GM21515 (cell line): Measurements from ENCODE around the gene DYNC2I2.
A peak's percentile ranks its signal among the peaks of the same experiment; 100 is the strongest.
"Not testable (repeated sequence)": the region's sequence is repeated elsewhere in the genome, so short reads cannot be mapped to it uniquely, and the experiment has no call there.

Experiments used
- ATAC-seq: cut with Tn5 transposase; IDR thresholded peaks from one replicate; pipeline ENCODE4 v1.9.1; 2021; ENCODE audit not compliant: unreplicated experiment

DYNC2I2 gene

DNA sequence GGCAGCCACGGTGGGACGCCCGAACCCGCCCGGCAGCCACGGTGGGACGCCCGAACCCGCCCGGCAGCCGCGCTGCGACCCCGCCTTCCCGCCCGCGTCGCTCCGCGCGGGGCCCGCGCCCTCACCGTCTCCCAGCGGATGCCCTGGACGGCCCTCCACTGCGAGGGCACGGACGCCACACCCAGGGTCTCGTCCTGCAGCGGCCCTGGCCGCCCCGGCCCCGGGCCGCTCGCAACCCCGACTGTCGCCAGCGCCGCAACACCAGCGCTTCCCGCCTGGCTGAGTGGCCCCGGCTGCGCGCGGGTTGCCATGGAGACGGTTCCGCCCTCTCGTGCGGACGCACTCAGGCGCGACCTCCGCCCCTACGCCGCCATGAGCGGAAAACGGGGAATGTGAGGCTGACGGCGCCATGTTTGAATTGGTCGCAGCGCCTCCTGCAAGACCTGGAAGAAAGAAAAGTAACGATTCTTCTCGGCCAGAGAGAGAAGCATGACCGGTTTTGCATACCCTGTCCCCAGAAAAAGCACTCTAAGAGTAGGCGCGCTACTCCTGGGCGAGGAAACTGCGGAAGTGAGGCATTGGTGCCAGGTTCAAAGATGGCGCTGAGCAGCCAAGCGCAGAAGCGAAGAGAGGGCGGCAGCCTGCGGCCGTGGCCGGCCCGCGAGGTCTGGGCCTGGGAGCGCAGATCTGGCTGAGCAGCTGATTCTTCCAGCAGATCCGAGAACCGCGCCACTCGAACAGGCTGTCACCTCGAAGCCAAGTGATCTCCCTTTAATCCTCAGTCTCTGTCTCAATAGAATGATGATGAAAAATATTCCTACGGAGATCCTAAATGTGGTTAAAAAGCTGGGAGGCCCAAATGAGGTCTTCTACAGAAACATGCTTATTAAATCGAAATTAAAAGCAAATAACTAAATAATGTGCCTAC is at the start of gene DYNC2I2:
Gene DYNC2I2 (minus strand): TSS at position 432 of the 928 bp plus-strand sequence. CDS start 121 bp downstream, at position 311.
- ATAC-seq, result peak; percentile 67

DNA sequence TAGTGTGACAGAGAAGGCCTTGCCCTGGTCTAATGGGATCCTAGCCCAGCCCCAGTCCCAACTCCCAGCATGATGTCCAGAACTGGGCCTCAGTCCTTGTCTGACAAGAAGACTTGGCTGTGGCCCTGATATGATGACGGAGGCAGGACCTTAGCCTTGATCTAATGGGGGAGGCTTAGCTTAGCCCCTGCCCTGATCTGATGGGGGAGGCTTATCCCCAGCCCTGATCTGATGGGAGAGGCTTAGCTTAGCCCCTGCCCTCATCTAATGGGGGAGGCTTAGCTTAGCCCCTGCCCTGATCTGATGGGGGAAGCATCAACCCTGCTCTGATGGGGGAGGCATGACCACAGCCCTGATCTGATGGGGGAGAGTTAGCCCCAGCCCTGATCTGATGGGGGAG is 49.4 kb upstream of the DYNC2I2 start:
- ATAC-seq, result no peak

DNA sequence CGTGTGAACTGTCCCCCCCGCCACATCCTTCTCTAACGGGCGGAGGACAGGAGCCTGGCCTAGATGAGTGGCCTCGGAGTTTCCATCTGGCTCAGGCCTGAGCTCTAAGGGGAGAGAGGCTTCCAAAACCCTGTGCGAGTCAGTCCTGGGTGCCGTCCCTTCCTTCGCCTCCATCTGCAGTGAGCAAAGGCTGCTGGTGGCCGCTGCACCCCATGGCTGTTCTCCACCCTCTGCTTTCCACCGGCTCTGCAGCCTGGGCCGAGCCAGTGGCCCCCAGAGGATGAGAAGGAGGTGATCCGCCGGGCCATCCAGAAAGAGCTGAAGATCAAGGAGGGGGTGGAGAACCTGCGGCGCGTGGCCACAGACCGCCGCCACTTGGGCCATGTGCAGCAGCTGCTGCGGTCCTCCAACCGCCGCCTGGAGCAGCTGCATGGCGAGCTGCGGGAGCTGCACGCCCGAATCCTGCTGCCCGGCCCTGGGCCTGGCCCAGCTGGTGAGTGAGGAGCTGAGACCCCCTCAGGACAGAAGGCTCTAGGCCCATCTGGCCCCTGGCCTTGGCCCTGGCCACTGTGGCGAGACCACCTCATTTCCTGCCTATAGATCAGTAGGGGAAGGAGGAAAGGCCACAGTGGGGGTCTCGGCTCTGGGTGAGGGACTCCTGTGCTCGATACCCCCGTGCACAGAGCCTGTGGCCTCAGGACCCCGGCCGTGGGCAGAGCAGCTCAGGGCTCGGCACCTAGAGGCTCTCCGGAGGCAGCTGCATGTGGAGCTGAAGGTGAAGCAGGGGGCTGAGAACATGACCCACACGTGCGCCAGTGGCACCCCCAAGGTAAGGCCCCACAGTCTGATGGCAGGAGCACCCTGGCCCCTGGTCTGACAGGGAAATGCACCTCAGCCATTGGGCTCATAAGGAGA is 48.7 kb upstream of the DYNC2I2 start:
- no peak for ATAC-seq

DNA sequence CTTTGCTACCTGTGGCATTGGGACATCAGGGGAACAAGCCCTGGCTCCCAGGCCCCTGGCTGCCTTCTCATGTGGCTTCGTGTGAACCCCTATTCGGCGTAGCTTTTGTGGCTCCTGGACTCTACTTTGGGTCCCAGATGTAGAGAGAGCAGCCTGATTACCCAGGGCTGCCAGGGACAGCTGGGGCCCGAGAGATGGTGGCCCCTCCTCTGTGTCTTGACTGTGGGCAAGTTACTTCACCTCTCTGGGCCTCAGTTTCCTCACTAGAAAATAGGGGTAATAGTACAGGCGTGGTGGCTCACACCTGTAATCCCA is 47.7 kb upstream of the DYNC2I2 start:
- ATAC-seq, result no peak

DNA sequence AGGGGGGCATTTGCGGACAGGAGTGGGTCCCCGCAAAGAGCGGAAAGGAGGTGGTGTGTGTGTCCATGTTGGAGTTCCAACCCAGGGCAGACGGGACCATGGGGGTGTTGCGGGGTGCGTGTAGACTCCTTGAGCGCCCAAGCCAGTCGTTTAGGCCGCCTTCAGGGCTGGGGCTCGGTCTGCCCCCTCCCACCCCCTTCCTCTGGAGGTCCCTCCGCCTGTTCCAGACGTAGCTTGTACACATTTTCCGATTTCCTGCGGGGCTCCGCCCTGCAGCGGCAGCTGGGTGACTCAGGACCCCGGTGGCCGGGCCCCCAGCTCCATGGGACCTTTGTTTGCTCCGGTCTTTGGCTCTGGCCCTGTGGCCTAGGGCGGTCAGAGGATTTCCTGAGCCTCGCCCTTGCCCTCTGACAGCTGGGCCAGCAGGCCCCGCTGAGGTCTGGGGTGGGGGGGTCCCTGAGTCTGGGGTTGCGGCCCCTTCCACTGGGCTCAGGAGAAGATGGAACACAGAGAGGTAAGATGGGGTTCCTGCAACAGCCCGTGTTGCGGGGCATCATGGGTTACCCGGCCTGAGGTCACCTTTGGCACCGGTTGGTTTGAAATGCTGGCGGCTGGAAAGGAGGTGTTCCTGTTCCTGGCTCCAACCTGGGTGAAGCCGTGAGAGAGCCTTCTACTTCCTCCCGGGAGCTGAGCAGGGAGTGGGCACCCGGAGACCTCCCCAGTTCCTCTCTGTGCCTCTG is 47.1 kb upstream of the DYNC2I2 start:
- no peak for ATAC-seq

DNA sequence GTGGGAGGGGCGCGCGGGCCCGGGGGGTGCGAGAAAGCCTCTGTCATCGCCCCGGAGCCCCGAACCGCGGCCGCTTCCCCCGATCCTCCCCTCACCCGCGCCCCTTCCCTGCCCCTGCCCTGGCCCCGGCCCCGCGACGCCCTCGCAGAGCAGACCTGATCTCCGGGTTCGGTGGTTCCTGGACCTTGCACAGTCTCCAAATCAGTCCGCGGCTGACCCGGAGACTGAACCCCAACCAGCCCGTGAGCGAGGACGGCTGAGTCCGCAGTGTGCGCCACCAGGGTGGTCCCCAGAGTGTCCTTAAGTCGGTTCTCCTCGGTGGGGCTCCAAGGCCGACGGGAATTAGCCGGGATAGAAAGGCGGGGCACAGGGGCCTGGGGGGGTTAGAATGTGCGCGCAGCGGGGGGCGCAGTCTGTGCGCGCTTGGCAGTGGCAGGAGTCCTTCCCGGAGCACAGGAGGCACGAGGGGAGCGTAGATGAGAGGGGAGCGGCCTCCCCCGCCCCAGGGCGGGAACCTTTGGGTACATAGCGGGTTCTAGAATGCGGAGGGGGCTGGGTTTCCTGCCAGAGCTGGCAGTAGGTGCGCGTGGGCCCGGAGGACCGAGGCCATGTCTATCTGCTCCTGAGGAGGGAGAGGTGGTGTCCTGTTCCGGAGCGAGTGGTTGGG is 46.4 kb upstream of the DYNC2I2 start:
- no peak for ATAC-seq

DNA sequence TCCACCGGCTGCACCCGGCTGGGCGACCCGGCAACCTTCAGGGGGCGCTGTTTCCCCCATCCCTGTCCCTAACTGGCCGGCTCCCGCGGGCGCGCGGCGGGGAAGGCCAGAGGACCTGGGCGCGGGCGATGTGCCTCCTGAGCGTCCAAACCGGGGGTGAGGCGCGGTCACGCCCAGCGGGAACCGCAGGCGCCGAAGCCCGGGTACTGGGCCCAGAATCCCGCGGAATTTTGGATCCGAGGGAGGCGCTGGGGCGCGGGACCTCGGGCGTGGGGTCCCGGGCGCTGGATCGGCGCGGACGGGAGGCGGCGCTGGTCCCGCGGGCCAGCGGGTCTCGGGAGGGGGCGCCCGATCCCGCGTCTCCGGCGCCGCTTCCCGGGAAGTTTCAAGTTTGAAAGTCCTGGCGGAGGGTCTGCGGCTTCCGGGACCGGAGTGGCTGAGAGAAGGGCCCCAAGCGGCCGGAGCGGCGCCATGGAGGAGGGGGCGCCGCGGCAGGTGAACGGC is 45.9 kb upstream of the DYNC2I2 start, which contains the start of gene PKN3:
Gene PKN3 (plus strand): TSS at position 59 of the 504 bp plus-strand sequence. CDS start 413 bp downstream, at position 472.
- peak; percentile 67 for ATAC-seq

DNA sequence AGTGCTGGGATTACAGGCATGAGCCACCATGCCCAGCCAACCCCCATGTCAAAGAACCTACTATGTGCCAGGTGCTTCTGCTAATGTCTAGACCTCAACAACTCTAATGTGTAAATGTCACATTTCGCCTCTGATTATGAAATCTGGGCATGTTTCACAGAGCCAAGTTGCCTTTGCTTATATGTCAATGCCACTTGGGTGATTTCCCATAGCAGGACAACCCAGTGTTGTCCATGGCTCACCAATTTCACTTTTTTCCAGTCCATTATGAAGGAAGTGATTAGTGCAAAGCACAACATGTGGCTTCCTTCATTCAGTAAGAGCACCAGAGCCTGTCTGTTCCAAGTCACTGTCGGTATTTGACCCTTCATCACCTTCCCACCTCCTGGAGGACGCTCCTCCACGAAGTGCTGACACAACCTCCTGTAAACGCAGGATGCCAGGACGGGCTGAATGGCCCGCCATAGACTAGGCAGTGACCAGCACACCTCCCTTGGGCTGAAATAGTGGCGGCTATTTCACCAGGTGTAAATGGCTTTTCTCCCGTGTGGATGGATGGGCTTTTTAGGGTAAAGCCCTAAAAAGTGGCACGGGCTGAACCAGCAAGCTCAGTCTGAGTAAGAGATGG is 44.7 kb upstream of the DYNC2I2 start:
- ATAC-seq, result no peak

DNA sequence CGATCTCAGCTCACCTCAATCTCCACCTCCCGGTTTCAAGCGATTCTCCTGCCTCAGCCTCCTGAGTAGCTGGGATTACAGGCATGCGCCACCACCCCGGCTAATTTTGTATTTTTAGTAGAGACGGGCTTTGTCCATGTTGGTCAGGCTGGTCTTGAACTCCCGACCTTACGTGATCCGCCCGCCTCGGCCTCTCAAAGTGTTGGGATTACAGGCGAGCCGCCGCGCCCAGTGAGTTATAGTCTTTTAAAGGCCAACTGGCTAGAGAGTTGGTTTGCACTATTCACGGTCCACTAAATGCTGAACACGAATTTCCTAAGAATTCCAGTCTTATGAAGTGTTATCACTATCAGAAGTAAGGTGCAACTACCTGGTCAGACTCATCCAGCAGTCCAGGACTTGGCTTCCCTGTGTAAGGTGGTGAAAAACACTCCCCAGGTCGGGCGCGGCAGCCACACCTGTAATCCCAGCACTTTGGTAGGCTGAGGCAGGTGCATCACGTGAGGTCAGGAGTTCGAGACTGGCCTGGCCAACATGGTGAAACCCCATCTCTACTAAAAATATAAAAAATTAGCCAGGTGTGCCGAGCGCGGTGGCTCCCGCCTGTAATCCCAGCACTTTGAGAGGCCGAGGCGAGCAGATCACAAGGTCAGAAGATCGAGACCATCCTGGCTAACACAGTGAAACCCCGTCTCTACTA is 42.6 kb upstream of the DYNC2I2 start:
- not testable (repeated sequence) for ATAC-seq

DNA sequence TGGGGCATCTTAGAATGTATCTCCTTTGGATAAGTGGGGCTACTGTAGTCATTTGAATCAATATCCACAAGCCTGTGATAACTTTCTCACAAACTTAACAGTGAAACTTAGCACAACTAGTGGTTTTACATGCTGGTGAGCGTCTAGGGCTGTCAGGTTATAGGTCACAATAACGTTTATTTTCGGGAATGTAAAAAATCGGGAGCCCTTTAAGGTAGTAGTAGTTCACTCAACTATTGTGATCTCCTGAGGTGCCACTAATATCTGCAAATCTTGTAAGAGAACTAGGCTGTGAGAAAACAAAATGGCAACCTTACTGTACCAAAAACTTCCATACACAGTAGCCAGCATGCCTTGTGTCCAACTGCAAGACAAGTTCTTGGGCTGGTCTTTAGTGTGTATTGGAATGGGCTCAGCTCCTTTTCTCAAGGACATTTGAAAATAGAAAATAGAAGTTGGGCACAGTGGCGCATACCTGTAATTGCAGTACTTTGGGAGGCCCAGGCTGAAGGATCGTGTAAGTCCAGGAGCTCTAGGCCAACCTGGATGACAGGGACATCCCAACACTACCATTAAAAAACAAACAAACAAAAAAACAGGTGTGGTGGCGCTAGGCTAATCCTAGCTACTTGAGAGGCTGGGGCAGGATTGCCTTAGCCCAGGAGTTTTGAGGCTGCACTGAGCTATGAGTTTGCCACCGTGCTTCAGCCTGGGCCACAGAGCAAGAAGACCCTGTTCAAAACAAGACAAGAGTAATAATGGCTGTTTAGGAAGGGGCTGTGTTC is 40.5 kb upstream of the DYNC2I2 start:
- no peak for ATAC-seq

DNA sequence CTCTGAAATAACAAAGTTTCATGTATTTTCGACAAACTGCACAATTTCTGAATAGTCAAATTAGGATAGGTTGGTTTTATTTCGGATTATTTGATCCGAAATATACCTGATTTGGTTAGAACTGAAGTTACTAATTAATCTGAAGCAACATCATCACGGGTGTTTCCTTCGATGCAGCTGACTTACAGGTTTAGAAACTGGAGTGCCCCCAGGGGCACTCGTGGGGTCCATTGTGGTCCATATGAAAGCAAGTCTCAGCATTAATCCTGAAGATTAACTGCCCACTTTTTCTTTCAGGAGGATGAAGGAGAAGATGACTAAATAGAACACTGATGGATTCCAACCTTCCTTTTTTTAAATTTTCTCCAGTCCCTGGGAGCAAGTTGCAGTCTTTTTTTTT is 37.7 kb upstream of the DYNC2I2 start:
- ATAC-seq, result no peak

DNA sequence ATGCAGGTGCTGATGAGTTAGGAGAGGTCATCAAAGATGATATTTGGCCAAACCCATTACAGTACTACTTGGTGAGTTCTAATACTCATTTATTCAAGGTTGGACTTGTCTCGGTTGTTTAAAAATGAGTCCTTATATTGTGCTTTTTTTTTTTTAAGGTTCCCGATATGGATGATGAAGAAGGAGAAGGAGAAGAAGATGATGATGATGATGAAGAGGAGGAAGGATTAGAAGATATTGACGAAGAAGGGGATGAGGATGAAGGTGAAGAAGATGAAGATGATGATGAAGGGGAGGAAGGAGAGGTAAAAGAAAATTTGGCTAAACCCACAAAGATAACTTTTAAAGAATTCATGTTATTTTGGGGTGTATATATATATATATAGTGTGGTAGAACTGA is 37.1 kb upstream of the DYNC2I2 start:
- ATAC-seq, result not testable (repeated sequence)

DNA sequence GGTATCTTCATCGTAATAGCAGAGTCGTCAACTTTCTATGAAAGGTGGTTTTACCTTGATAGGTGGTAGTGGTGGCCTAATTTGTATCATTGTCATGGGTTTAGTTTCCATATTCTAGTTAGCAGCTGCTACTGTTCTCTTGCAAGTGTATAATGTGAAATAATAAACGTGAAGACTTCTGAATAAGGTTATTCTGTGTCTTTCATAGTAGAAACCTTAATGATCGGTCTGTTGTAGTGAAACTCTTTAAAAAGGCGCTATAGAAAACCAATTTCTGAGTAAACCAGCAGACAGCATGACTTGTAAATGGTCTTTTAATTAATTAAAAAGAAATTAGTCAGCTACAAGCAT is 34.0 kb upstream of the DYNC2I2 start:
- ATAC-seq, result no peak

DNA sequence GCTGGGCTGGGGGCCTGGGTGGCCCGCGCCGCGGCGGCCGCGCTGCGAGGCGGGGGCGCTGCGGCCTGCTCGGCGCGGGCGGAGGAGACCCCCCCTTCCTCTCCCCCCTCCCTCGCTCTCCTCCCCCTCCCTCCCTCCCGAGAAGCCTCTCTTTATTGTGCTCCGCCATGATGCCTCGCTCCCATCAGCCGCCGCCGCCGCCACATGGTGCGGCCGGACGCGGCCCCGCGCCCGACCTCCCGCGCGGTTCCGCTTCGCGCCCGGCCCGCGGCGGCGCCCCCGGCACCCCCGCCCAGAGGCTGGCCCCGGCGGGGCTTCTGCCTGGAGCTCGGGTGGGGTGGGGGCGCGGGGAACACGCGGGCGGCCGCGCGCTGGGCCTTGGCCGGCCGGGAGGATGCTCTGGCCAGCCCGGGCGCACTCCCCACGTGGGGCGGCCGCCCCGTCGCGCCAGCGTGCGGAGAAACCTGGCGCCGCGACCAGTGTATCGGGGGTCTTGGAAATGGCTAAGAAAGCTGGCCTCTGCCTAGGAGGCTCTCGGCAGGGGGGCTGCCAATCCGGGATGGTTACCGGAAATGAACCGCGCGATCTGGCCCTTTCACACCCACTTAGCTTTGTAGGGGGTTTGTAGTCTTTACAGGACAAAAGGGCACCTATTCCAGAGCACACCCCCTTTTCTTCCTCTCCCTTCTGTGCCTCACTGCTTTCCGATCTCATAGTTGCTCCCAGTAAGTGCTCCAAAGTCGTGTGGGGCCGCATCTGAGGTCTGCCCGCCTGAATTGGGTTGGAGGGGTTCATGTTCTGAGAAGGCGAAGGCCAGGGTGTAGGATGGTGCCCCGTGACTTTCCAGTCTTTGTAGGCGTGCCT is 33.4 kb upstream of the DYNC2I2 start:
- ATAC-seq, result no peak

DNA sequence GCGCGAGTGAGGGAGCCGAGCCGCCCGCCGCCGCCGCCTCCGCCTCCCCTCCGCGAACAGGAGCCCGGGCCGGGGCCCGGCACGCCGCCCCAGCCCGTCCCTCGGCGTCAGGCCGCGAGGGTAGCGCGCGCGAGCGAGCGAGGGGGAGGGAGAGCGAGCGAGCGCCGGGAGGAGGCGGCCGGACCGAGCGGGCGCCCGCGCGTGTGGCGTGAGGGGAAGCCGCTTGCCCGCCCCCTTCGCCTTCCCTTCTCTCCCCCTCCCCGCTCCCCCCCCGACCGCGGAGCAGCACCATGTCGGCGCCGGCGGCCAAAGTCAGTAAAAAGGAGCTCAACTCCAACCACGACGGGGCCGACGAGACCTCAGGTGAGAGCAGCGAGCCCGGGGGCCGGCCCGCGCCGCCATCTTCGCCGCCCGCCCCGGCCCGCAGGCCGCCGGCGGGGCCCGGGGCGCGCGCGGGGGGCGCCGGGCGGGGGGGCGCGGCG is 32.7 kb upstream of the DYNC2I2 start:
- peak; percentile 4 for ATAC-seq

DNA sequence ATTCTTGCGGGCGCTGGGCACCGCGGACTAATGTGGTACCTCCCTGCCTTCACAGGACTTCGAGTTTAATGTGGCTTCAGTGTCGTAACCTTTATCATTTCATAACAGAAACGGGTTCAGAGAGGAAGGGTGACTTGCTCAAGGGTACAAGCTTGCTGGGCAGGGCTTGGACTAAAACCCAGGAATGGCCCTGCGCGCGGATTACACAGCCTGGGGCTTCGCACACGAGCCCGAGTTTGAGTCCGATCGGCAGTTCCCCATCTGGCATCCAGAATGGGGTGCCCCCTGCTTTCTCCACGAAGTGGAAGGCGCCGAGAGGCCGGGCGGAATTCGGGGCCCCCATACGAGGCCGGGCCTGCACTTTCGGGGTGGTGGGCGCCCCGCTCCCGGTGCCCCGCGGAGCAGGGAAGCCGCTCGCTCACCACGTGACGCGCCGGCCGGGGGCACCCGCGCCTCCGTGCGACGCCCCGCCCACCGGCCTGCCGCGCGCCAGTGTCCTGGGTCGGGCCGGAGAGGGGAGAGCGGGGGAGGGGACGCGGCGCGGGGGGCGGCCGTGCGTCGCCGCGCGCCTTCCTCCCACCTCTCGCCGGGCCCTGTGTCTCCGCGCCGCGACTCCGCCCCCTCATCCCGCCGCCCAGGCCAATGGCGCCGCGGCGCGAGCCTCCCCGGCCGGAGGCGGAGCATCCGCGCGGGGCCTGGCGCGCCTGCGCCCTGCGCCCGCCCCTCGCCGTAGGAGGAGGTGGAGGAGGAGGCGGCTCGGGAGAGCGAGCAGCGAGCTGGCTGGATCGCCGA is 32.0 kb upstream of the DYNC2I2 start, which contains the start of gene SET:
Gene SET (plus strand): TSS at position 722 of the 792 bp plus-strand sequence. CDS start 361 bp downstream, outside the sequence.
- ATAC-seq, result peak; percentile 65
